Fibroblast of the aortic adventitia (primary cell): ENCODE results near the gene XPO6. TPM values are rescaled to one million over a fixed set of nuclear protein-coding genes. Genes with fewer than 3 reads are reported as not detected.

Experiments used
- DNase-seq: peaks from one replicate; pipeline ENCODE4 v3.0.0-alpha.2; 2010; ENCODE audit warnings: low read depth
- H3K4me3 ChIP-seq: 2 replicates; pipeline ENCODE4 v1.5.1; 2011; ENCODE audit warnings: low read depth, mild to moderate bottlenecking, control low read depth, low read length, moderate library complexity
- CTCF ChIP-seq: IDR thresholded peaks from 2 replicates; pipeline ENCODE4 v1.5.1; 2011; ENCODE audit warnings: mild to moderate bottlenecking, low read length, control low read depth, inconsistent platforms; ENCODE audit not compliant: insufficient read depth
- total RNA-seq: library from RNA; depleted of rRNA; stranded (reverse); fragments of >200 nt; gene quantifications from 2 replicates; pipeline ENCODE4 v1.2.3, GENCODE V29; 2012; ENCODE audit warnings: low replicate concordance

XPO6 gene
- total RNA-seq, 1 donor, result 112 TPM

GRCh38 chr16:28158136-28158535 is 53.6 kb downstream of the XPO6 start:
- DNase-seq, result peak; percentile 86
- peak overlapping the region; percentile 34 for H3K4me3 ChIP-seq
- TF ChIP-seq CTCF, result no peak

GRCh38 chr16:28156056-28156680 is 55.6 kb downstream of the XPO6 start:
- DNase-seq, result no peak
- TF ChIP-seq CTCF, result no peak
- H3K4me3 ChIP-seq, result no peak overlapping the region

- DNase-seq, result no peak
- TF ChIP-seq CTCF, result no peak
- no peak overlapping the region for H3K4me3 ChIP-seq
Measured at GRCh38 chr16:28155293-28155692, 56.5 kb downstream of the XPO6 start.

- H3K4me3 ChIP-seq, result no peak overlapping the region
- no peak for DNase-seq
- no peak for TF ChIP-seq CTCF
Measured at GRCh38 chr16:28151180-28151579, 60.6 kb downstream of the XPO6 start.

- DNase-seq, result no peak
- TF ChIP-seq CTCF, result no peak
- no peak overlapping the region for H3K4me3 ChIP-seq
Measured at GRCh38 chr16:28149011-28149888, 62.5 kb downstream of the XPO6 start.

- no peak for TF ChIP-seq CTCF
- no peak overlapping the region for H3K4me3 ChIP-seq
- DNase-seq, result no peak
Measured at GRCh38 chr16:28146536-28146935, 65.2 kb downstream of the XPO6 start.
